Testis (tissue), 2 donors: ENCODE results near the gene SCN3A.

Experiments
- POLR2A ChIP-seq: fragments of 450-650 bp; IDR thresholded peaks from one replicate; pipeline ENCODE4 v1.6.1; 2017; ENCODE audit warnings: antibody characterized with exemption, mild to moderate bottlenecking, moderate library complexity
- TF ChIP-seq, protein P1 (sequence below), 3 experiments: fragments of 450-650 bp in 2 of 3; fragments of 200-600 bp in 1 of 3; sonication (generic) in 1 of 3; IDR thresholded peaks; one replicate each; pipeline ENCODE4 v1.5.1; 2016 to 2019; ENCODE audit warnings: antibody characterized with exemption in 3 of 3, mild to moderate bottlenecking in 2 of 3, moderate library complexity in 1 of 3

DNA sequence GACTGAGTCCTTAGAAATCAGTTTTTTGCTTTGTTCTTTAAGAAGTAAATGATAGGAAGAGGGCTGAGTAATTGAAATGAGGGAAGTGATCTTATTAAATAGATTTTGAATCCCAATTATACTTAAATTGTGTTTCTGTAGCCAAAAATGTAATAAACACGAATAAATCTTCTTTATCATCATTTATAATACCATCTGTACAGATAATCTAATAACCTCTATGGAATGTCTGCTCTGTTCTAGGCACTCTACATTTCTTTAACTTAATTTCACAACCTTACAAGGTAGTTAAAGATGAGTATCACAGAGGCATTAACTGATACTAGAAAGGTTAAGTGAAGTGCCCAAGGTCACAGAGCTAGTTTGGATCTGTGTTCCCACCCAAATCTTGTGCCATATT lies 21.1 kb upstream of the SCN3A start:
- TF ChIP-seq, protein P1, sequence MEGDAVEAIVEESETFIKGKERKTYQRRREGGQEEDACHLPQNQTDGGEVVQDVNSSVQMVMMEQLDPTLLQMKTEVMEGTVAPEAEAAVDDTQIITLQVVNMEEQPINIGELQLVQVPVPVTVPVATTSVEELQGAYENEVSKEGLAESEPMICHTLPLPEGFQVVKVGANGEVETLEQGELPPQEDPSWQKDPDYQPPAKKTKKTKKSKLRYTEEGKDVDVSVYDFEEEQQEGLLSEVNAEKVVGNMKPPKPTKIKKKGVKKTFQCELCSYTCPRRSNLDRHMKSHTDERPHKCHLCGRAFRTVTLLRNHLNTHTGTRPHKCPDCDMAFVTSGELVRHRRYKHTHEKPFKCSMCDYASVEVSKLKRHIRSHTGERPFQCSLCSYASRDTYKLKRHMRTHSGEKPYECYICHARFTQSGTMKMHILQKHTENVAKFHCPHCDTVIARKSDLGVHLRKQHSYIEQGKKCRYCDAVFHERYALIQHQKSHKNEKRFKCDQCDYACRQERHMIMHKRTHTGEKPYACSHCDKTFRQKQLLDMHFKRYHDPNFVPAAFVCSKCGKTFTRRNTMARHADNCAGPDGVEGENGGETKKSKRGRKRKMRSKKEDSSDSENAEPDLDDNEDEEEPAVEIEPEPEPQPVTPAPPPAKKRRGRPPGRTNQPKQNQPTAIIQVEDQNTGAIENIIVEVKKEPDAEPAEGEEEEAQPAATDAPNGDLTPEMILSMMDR (IDR thresholded peaks at IDR 0.05): no peak
- TF ChIP-seq POLR2A: no peak
